Endothelial cell (in vitro differentiated cells): ENCODE results near the gene D2HGDH. TPM values are rescaled to one million over a fixed set of nuclear protein-coding genes. Genes with fewer than 3 reads are reported as not detected.
"Not testable (repeated sequence)": the region's sequence is repeated elsewhere in the genome, so short reads cannot be mapped to it uniquely, and the experiment has no call there.

Experiments
- DNase-seq: peaks from one replicate; pipeline ENCODE4 v3.0.0; 2021; ENCODE audit warnings: low spot score
- H3K27ac Mint-ChIP-seq: one replicate; pipeline ENCODE4 v1.8.0; 2021; ENCODE audit warnings: mixed read lengths, inconsistent platforms; ENCODE audit not compliant: unreplicated experiment
- H3K27me3 Mint-ChIP-seq: one replicate; pipeline ENCODE4 v1.8.0; 2021; ENCODE audit warnings: mild to moderate bottlenecking, moderate library complexity, mixed read lengths, inconsistent platforms; ENCODE audit not compliant: unreplicated experiment
- H3K36me3 Mint-ChIP-seq: one replicate; pipeline ENCODE4 v1.8.0; 2021; ENCODE audit warnings: mild to moderate bottlenecking, low read depth, mixed read lengths, inconsistent platforms; ENCODE audit not compliant: unreplicated experiment
- H3K4me1 Mint-ChIP-seq: one replicate; pipeline ENCODE4 v1.8.0; 2021; ENCODE audit warnings: mild to moderate bottlenecking, mixed read lengths, inconsistent platforms; ENCODE audit not compliant: unreplicated experiment
- H3K4me3 Mint-ChIP-seq: one replicate; pipeline ENCODE4 v1.8.0; 2021; ENCODE audit warnings: mild to moderate bottlenecking, mixed read lengths, inconsistent platforms; ENCODE audit not compliant: unreplicated experiment
- H3K9me3 Mint-ChIP-seq: one replicate; pipeline ENCODE4 v1.8.0; 2021; ENCODE audit warnings: mixed read lengths, inconsistent platforms; ENCODE audit not compliant: unreplicated experiment
- total RNA-seq: library from RNA; stranded (reverse); fragmentation: NEBNext Ultra II Directional; extraction: Animal tissue kit (Norgen Biotek cat#: 25700); gene quantifications from one replicate; pipeline ENCODE4 v1.2.1, GENCODE V29; 2021; ENCODE audit not compliant: unreplicated experiment
- TF ChIP-seq, protein P1 (sequence below): fragments of 200-600 bp; sonication (generic); IDR thresholded peaks from one replicate; pipeline ENCODE4 v1.5.0; 2021; ENCODE audit warnings: antibody characterized with exemption; ENCODE audit not compliant: unreplicated experiment

The D2HGDH gene
- total RNA-seq, 1 donor from 2014 or later, result 11.4 TPM

DNA sequence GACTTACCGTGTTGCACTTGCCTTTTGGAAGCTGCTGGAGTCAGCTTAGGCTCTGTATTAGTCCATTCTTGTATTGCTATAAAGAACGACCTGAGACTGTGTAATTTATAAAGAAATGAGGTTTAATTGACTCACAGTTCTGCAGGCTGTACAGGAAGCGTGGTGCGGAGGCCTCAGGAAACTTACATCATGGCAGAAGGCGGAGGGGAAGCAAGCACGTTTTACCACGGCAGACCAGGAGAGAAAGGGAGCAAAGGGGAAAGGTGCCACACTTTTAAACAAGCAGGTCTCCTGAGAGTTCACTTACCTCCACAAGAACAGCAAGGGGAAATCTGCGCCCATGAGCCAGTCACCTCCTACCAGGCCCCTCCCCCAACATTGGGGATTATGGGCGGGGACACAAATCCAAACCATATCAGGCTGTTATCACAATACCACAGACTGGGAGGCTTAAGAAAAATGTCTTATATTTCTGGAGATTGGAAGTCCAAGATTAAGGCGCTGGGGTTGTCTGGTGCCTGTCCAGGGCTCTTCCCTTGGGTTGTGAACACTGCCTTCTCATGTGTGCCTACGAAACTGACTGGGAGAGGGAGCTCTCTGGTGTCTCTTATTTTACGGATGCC is 3.6 kb upstream of the D2HGDH start:
- Mint-ChIP-seq H3K36me3 (no peaks in the 10 kb centered on the region), H3K4me1 (peaks cover 6% of the 10 kb centered on the region), H3K4me3 (no peak overlapping the region), H3K27me3 (peaks cover 10% of the 10 kb centered on the region), H3K9me3 (no peaks in the 10 kb centered on the region), H3K27ac (no peak overlapping the region)
- DNase-seq, result no peak
- TF ChIP-seq, protein P1, sequence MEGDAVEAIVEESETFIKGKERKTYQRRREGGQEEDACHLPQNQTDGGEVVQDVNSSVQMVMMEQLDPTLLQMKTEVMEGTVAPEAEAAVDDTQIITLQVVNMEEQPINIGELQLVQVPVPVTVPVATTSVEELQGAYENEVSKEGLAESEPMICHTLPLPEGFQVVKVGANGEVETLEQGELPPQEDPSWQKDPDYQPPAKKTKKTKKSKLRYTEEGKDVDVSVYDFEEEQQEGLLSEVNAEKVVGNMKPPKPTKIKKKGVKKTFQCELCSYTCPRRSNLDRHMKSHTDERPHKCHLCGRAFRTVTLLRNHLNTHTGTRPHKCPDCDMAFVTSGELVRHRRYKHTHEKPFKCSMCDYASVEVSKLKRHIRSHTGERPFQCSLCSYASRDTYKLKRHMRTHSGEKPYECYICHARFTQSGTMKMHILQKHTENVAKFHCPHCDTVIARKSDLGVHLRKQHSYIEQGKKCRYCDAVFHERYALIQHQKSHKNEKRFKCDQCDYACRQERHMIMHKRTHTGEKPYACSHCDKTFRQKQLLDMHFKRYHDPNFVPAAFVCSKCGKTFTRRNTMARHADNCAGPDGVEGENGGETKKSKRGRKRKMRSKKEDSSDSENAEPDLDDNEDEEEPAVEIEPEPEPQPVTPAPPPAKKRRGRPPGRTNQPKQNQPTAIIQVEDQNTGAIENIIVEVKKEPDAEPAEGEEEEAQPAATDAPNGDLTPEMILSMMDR, result no peak

DNA sequence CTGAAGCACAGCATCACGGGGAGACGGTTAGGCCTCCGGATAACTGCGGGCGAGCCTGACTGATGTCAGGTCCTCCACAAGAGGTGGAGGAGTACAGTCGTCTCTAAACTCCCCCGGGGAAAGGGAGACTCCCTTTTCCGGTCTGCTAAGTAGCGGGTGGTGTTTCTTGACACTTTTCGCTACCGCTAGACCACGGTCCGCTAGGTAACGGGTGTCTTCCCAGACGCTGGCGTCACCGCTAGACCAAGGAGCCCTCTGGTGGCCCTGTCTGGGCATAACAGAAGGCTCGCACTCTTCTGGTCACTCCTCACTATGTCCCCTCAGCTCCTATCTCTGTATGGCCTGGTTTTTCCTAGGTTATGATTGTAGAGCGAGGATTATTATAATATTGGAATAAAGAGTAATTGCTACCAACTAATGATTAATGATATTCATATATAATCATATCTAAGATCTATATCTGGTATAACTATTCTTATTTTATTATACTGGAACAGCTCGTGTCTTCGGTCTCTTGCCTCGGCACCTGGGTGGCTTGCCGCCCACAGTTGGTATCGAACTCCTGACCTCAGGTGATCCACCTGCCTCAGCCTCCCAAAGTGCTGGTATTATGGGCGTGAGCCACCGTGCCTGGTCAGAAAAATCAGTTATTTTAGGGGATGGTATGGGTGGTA is 1.8 kb upstream of the D2HGDH start:
- H3K4me3 Mint-ChIP-seq, result peak overlapping the region; percentile 27
- H3K9me3 Mint-ChIP-seq, H3K36me3 Mint-ChIP-seq, H3K4me1 Mint-ChIP-seq, H3K27me3 Mint-ChIP-seq, H3K27ac Mint-ChIP-seq: not testable (repeated sequence)
- DNase-seq, result peak; percentile 69
- TF ChIP-seq, protein P1, result peak; percentile 31

DNA sequence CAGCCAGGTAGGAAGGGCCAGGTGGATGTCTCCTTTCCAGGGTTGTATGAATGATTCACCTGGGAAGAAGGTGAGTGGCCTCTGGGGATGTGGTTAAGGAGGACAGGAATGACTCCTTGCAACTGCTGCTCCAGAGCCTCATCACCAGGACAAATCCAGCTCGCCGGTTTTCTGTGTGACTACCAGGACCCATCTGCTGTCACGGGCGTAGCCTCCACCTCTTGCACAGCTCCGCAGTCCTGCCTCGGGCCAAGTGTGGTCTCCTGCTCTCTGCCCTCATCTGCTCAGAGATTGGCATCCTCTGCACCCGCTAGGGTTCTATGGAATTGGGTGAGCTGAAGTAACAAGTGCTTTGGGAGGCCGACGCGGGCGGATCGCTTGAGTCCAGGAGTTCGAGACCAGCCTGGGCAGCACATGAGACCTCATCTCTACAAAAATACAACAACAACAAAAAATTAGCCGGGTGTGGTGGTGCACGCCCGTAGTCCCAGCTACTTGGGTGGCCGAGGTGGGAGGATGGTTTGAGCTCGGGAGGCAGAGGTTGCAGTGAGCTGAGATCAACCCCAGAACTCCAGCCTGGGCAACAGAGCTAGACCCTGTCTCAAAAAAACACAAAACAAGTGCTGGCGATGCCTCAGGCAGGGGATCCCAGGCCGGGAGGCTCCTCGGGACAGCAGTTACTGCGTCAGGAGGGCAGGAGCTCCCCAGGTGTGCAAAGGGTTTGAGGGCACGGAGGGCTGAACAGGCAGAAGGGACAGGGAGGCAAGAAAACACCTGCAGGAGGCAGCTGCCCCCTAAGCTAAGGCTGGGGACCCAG is 831 bp upstream of the D2HGDH start:
- H3K4me3 Mint-ChIP-seq, result peak overlapping the region; percentile 85
- H3K9me3 Mint-ChIP-seq, result no peaks in the 10 kb centered on the region
- TF ChIP-seq, protein P1, result no peak
- no peaks in the 10 kb centered on the region for H3K36me3 Mint-ChIP-seq
- H3K27ac Mint-ChIP-seq, result no peak overlapping the region
- peaks cover 8% of the 10 kb centered on the region for H3K4me1 Mint-ChIP-seq
- peaks cover 11% of the 10 kb centered on the region for H3K27me3 Mint-ChIP-seq
- DNase-seq, result no peak

DNA sequence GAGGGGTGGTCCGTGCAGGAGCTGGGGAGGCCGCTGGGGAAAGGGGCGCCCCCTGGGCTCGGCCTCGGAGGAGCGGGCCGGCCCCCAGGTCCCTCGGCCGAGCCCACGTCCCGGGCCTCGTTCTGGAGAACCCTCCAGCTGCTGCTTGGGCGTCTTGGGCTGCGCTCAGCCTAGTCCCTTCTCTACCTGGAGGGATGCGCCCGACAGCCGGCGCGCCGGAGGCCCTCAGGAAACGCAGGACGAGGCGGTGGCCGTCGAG is 293 bp upstream of the D2HGDH start:
- Mint-ChIP-seq H3K4me3 (no peak overlapping the region), H3K27me3 (peaks cover 12% of the 10 kb centered on the region), H3K9me3 (no peaks in the 10 kb centered on the region), H3K36me3 (peaks cover 3% of the 10 kb centered on the region), H3K27ac (no peak overlapping the region), H3K4me1 (peaks cover 8% of the 10 kb centered on the region)
- TF ChIP-seq, protein P1, result no peak
- no peak for DNase-seq

DNA sequence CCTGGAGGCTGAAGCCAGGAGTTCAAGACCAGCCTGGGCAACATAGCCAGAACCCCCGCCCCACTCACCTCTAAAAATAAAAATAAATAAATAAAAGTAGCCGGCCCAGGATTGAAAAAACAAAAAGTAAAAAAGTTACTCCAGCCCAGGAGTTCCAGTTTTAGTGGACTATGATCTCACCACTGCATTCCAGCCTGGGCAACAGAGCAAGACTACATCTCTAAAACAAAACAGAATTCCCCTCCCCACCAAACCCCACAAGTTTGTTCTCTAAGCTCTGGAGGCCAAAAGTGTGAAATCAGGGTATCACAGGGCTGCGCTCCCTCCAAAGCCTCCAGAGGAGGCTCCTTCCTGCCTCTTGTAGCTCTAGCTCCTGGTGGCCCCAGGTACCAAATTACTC is 1.7 kb downstream of the D2HGDH start:
- TF ChIP-seq, protein P1, result no peak
- H3K27ac Mint-ChIP-seq, result peak overlapping the region; percentile 41

More for the DNA sequence above, 1.7 kb downstream of the D2HGDH start:
- Mint-ChIP-seq H3K4me1 (peaks cover 4% of the 10 kb centered on the region), H3K4me3 (peak overlapping the region; percentile 85), H3K27me3 (peaks cover 12% of the 10 kb centered on the region), H3K9me3 (no peaks in the 10 kb centered on the region), H3K36me3 (peaks cover 4% of the 10 kb centered on the region)
- DNase-seq, result no peak
